Activated CD8-positive, alpha-beta memory T cell treated with anti-CD3 and anti-CD28 coated beads, Interleukin-2, amount 10 ng/mL, durations not matched to agents 7 days and 5 days (primary cell): ENCODE data around the gene CRACDL. TPM values are rescaled to one million over a fixed set of nuclear protein-coding genes. Genes with fewer than 3 reads are reported as not detected.
"Not testable (repeated sequence)": the region's sequence is repeated elsewhere in the genome, so short reads cannot be mapped to it uniquely, and the experiment has no call there.

Experiments
- ATAC-seq: fragments of 150-1000 bp; cut with Tn5 transposase; one replicate; pipeline ENCODE4 v1.10.0; 2021; ENCODE audit warnings: moderate library complexity
- CTCF ChIA-PET: fragments of 350-600 bp; sonication (Branson Sonifier 250); formaldehyde crosslinking; loops from one replicate; lab custom pipeline; 2021; ENCODE audit warnings: antibody characterized with exemption; lab: Charles Lee
- DNase-seq: peaks from one replicate; pipeline ENCODE4 v3.0.0-alpha.2; 2020
- H3K27ac Mint-ChIP-seq: one replicate; pipeline ENCODE4 v1.8.0; 2021; ENCODE audit warnings: mild to moderate bottlenecking, mixed read lengths
- H3K27me3 Mint-ChIP-seq: one replicate; pipeline ENCODE4 v1.8.0; 2021; ENCODE audit warnings: mixed read lengths
- H3K36me3 Mint-ChIP-seq: one replicate; pipeline ENCODE4 v1.8.0; 2021; ENCODE audit warnings: mild to moderate bottlenecking, mixed read lengths
- H3K4me1 Mint-ChIP-seq: one replicate; pipeline ENCODE4 v1.8.0; 2021; ENCODE audit warnings: mixed read lengths
- H3K4me3 Mint-ChIP-seq: one replicate; pipeline ENCODE4 v1.8.0; 2021; ENCODE audit warnings: mild to moderate bottlenecking, moderate library complexity, mixed read lengths
- H3K9me3 Mint-ChIP-seq: one replicate; pipeline ENCODE4 v1.8.0; 2022; ENCODE audit warnings: low read depth, mixed read lengths
- total RNA-seq, 2 experiments: library from RNA; stranded (reverse); gene quantifications; one replicate each; pipeline ENCODE4 v1.2.3, GENCODE V29; 2021

CRACDL gene
- total RNA-seq, 2 experiments from 2014 or later, result 0.18 to 0.35 TPM

GRCh38 chr2:98908931-98909316, 27.1 kb downstream of the CRACDL start:
- H3K4me3 Mint-ChIP-seq, result no peak overlapping the region
- H3K36me3 Mint-ChIP-seq, result no peaks in the 10 kb centered on the region
- H3K27ac Mint-ChIP-seq, result no peak overlapping the region
- H3K9me3 Mint-ChIP-seq, result no peaks in the 10 kb centered on the region
- CTCF ChIA-PET, result no interaction called here
- ATAC-seq, result peak; percentile 56
- peak; percentile 42 for DNase-seq
- peaks cover 44% of the 10 kb centered on the region for H3K4me1 Mint-ChIP-seq
- peaks cover 62% of the 10 kb centered on the region for H3K27me3 Mint-ChIP-seq

DNA sequence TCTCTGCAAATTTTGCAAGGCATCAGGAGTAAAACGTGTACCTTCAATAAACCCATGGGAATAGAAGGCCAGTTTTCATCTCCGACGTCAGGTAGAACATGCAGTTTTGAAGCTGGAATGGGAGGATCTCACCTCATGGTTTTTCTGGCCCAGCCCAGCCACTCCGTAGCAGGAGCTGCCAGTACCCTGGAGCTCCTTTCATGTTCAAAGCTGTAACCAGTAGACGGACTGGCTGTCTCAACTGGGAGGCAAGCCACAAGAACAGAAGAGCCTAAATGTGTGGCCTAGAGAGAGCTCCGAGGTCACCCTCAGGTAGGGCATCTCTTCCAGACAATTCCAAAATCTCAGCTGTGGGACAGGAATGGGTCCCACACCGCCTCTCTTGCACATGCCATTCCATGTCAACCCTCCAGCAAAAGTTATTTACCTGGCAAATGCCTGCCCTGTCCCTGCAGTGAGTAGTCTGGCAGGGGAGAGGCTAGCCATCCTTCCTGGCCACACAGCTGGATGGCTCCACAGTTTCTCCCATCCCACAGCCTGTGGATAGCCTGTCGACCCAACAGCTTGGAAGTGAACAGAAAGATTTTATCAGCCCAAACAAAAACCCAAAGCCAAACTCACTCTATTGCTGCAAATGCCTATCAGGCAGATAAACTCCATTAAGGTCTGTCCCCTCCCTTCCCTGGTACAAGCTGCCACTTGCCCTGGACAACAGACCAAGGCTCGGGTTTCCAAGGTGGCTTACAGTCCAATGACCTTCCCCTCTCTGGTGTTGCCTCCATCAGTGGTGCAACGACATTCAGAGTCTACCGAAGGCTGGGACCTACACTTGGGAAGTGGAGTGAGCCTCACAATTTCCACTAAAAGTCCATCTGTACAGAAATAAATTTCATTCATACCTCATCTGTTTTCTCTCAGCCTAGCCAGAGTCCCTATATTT, 27.8 kb downstream of the CRACDL start:
- Mint-ChIP-seq H3K4me1 (peaks cover 44% of the 10 kb centered on the region), H3K27me3 (peaks cover 61% of the 10 kb centered on the region), H3K36me3 (no peaks in the 10 kb centered on the region), H3K27ac (no peak overlapping the region), H3K4me3 (no peak overlapping the region), H3K9me3 (no peaks in the 10 kb centered on the region)
- CTCF ChIA-PET, result no interaction called here
- peak; percentile 25 for DNase-seq
- ATAC-seq, result no peak

- Mint-ChIP-seq H3K36me3 (no peaks in the 10 kb centered on the region), H3K4me1 (peaks cover 35% of the 10 kb centered on the region), H3K27ac (no peak overlapping the region), H3K9me3 (no peaks in the 10 kb centered on the region), H3K4me3 (no peak overlapping the region), H3K27me3 (peaks cover 53% of the 10 kb centered on the region)
- CTCF ChIA-PET, result no interaction called here
- ATAC-seq (no peak), DNase-seq (peak; percentile 29)
Observed at GRCh38 chr2:98907385-98907784, 28.6 kb downstream of the CRACDL start.

DNA sequence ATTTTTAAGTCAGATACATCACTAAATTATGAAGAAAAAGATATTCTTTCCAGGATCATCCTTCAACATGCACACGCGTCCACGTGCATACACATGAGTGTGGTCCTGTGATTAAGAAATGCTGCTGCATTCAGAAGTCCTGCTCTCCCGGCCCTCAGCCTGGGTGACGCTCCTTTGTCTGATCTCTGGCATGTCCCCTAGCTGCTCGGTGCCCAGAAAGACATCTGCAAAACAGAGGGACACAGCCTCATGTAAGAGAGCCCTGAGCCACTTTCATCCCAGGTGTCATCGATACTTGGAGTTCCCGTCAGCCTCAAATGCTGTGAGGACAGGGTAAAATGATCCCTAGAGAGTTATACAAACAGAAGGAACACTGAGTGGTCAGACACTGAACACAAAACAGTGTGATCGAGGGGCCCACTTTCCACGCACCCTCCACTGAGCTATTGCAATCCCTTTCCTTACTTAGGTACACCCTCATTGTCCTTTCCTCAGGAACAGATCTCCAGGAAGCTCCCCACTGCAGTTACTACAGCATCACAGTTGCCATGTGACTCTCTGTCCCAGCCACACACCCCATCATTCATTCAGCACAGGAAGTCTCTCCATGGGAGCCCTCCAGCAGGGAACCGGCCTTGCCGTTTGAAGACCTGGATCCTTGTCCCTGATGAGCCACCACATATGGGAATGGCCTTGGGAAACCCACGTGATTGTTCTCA, 32.1 kb downstream of the CRACDL start:
- CTCF ChIA-PET, result no interaction called here
- Mint-ChIP-seq H3K9me3 (no peaks in the 10 kb centered on the region), H3K27ac (no peak overlapping the region), H3K4me1 (peaks cover 6% of the 10 kb centered on the region), H3K4me3 (no peak overlapping the region), H3K27me3 (peaks cover 34% of the 10 kb centered on the region), H3K36me3 (no peaks in the 10 kb centered on the region)
- ATAC-seq (no peak), DNase-seq (peak; percentile 38)

- ATAC-seq (no peak), DNase-seq (no peak)
- CTCF ChIA-PET, result no interaction called here
- Mint-ChIP-seq H3K27me3 (peaks cover 27% of the 10 kb centered on the region), H3K36me3 (no peaks in the 10 kb centered on the region), H3K4me3 (no peak overlapping the region), H3K27ac (no peak overlapping the region), H3K9me3 (no peaks in the 10 kb centered on the region), H3K4me1 (peaks cover 2% of the 10 kb centered on the region)
Observed at GRCh38 chr2:98903064-98903355, 33.0 kb downstream of the CRACDL start.

DNA sequence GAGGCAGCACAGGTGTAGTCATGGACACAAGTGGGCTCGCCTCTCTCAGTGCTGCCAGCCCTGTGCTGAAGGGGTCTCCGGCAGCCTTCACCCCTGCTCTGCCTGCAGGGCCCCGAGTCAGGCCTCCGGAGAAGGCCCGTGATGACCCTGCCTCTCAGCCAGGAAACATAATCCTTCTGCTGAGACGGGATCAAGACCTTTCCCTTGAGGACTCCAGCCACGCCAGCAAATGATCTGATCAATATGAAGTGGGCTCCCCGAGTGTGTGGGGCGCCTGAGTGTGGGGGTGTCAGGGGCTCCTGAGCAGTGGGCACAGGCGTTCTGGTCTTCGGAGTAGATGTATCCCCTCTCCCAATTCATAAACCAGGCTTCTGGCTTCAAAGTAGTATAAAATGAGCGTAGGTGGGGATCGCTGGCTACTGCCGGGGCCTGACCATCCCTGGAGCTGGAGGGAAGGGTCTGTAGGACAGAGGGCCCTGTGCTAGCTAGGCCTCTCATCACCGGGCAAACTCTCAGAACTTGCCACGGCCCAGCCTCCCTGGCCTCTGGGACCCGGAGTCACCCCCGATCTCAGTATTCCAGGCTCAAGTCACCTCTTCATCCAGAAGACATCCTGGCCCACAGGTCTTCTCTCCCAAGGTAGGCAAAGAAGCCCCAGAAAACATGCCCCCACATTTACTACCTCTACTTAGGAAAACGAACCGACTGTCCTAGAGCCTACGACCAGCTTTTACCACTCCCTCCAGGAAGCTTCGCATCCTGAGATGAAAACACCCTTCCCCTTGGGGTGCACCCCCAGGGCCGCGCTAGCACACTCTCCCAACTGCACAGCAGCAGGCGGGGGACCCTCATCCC, 33.6 kb downstream of the CRACDL start:
- no peaks in the 10 kb centered on the region for H3K9me3 Mint-ChIP-seq
- no peaks in the 10 kb centered on the region for H3K4me1 Mint-ChIP-seq
- CTCF ChIA-PET, result no interaction called here
- H3K36me3 Mint-ChIP-seq, result no peaks in the 10 kb centered on the region
- no peak overlapping the region for H3K4me3 Mint-ChIP-seq
- H3K27me3 Mint-ChIP-seq, result peaks cover 23% of the 10 kb centered on the region
- H3K27ac Mint-ChIP-seq, result no peak overlapping the region
- DNase-seq, result peak; percentile 34
- ATAC-seq, result no peak

GRCh38 chr2:98901702-98902101, 34.3 kb downstream of the CRACDL start:
- Mint-ChIP-seq H3K4me3 (no peak overlapping the region), H3K9me3 (no peaks in the 10 kb centered on the region), H3K4me1 (no peaks in the 10 kb centered on the region), H3K27ac (no peak overlapping the region), H3K36me3 (no peaks in the 10 kb centered on the region), H3K27me3 (peaks cover 19% of the 10 kb centered on the region)
- ATAC-seq (no peak), DNase-seq (peak; percentile 30)
- CTCF ChIA-PET, result no interaction called here

- Mint-ChIP-seq H3K4me3 (no peak overlapping the region), H3K4me1 (no peaks in the 10 kb centered on the region), H3K27me3 (peaks cover 19% of the 10 kb centered on the region), H3K36me3 (no peaks in the 10 kb centered on the region), H3K27ac (no peak overlapping the region), H3K9me3 (no peaks in the 10 kb centered on the region)
- no peak for ATAC-seq
- DNase-seq, result peak; percentile 31
- CTCF ChIA-PET, result no interaction called here
Observed at GRCh38 chr2:98901291-98901690, 34.7 kb downstream of the CRACDL start.

GRCh38 chr2:98900721-98901120, 35.3 kb downstream of the CRACDL start:
- CTCF ChIA-PET, result no interaction called here
- H3K9me3 Mint-ChIP-seq, result no peaks in the 10 kb centered on the region
- H3K27me3 Mint-ChIP-seq, result peaks cover 19% of the 10 kb centered on the region
- no peaks in the 10 kb centered on the region for H3K36me3 Mint-ChIP-seq
- H3K27ac Mint-ChIP-seq, result no peak overlapping the region
- H3K4me1 Mint-ChIP-seq, result no peaks in the 10 kb centered on the region
- ATAC-seq, result no peak
- H3K4me3 Mint-ChIP-seq, result no peak overlapping the region
- peak; percentile 38 for DNase-seq

- H3K9me3 Mint-ChIP-seq, H3K36me3 Mint-ChIP-seq, H3K27ac Mint-ChIP-seq, H3K4me3 Mint-ChIP-seq, ATAC-seq, CTCF ChIA-PET, DNase-seq, H3K4me1 Mint-ChIP-seq: not testable (repeated sequence)
- peaks cover 23% of the 10 kb centered on the region for H3K27me3 Mint-ChIP-seq
Observed at GRCh38 chr2:98899703-98900078, 36.3 kb downstream of the CRACDL start.

DNA sequence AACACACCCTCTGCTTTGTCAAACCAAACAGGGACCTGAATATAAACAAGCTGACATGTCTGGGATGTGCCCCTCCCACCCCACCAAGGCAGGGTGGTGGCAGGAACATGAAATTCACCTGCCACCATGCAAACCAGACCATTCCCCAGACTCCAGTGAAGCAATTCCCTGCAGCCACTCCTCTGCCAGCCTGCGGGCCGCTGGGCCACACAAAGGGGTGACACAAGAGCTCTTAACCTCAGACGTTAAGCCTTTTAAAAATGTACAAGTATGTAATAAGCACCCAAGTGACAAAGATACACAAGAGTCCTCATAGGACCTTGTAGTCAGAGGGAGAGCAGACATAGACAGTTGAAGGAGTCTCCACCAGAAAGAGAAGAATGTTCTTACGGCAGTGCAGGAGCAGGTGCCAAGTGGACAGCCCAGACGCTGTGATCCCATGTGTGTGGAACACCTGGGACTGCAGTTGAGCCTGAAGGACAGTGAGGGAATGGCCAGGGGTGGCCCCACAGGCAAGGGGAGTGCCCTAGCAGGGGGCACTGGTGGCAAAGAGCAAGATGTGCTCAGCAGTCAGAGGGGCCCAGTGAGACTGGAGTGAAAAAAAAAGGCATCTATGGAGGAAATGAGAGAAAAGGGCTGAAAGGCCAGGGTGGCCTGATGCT, 36.9 kb downstream of the CRACDL start:
- Mint-ChIP-seq H3K4me1 (no peaks in the 10 kb centered on the region), H3K36me3 (no peaks in the 10 kb centered on the region), H3K9me3 (no peaks in the 10 kb centered on the region), H3K27me3 (peaks cover 23% of the 10 kb centered on the region), H3K4me3 (no peak overlapping the region), H3K27ac (no peak overlapping the region)
- CTCF ChIA-PET, result no interaction called here
- DNase-seq (peak; percentile 26), ATAC-seq (no peak)

DNA sequence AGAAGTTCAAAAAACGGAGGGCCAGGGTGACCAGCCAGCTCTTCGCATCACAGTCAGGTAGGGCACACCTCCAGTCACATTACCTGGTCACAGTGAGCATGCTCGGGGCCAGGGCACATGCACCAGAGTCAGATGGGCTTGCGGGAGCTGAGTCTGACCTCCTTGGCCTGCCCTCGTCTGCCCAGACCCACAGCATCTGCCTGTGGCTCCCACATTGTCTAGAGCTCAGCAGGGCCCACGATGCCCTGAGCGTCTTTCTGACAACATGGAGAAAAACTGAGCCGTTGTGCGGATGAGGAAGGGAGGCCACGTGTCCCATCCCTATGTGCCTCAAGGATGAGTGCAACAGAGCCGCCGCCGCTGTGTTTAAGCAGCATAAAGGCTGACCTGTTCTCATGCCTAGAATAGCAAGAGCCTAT, 37.6 kb downstream of the CRACDL start:
- CTCF ChIA-PET, result no interaction called here
- ATAC-seq (no peak), DNase-seq (peak; percentile 23)
- H3K4me3 Mint-ChIP-seq, result no peak overlapping the region
- peaks cover 20% of the 10 kb centered on the region for H3K27me3 Mint-ChIP-seq
- no peak overlapping the region for H3K27ac Mint-ChIP-seq
- peaks cover 2% of the 10 kb centered on the region for H3K4me1 Mint-ChIP-seq
- H3K36me3 Mint-ChIP-seq, result no peaks in the 10 kb centered on the region
- no peaks in the 10 kb centered on the region for H3K9me3 Mint-ChIP-seq

DNA sequence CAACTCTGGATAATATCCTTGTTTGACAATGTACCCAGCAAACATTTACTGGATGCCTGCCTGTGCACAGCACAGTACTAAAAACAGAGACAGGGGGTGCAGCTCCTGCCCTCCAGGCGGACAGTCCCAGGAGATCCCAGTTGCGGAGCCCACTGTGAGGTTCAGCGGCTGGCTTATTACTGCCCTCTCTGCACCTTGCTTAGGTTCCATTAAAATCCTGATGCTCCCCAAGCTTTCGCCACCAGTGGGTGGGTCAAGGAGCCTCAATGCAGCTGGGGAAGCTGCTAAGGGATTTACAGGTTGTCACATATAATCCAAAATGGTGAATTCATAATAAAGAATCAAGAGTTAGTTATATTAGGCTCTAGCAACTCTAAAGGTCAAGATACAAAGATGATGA, 38.3 kb downstream of the CRACDL start:
- Mint-ChIP-seq H3K36me3 (no peaks in the 10 kb centered on the region), H3K9me3 (no peaks in the 10 kb centered on the region), H3K4me1 (peaks cover 2% of the 10 kb centered on the region), H3K27ac (no peak overlapping the region), H3K27me3 (peaks cover 23% of the 10 kb centered on the region), H3K4me3 (no peak overlapping the region)
- DNase-seq (peak; percentile 12), ATAC-seq (no peak)
- CTCF ChIA-PET, result no interaction called here
